Neuron (in vitro differentiated cells): Measurements from ENCODE around the gene MED10.

Source experiments
- H2AFZ ChIP-seq: one replicate; pipeline ENCODE4 v1.6.1; 2013; ENCODE audit warnings: low read depth, mild to moderate bottlenecking, inconsistent platforms, low read length, moderate library complexity
- H3K27me3 ChIP-seq: one replicate; pipeline ENCODE4 v1.6.1; 2013; ENCODE audit warnings: low read length; ENCODE audit not compliant: insufficient read depth
- H3K36me3 ChIP-seq: one replicate; pipeline ENCODE4 v1.6.1; 2013; ENCODE audit warnings: low read length; ENCODE audit not compliant: insufficient read depth
- H3K4me1 ChIP-seq: one replicate; pipeline ENCODE4 v1.6.1; 2013; ENCODE audit warnings: low read length; ENCODE audit not compliant: insufficient read depth
- H3K4me3 ChIP-seq: 2 replicates; pipeline ENCODE4 v1.5.1; 2013; ENCODE audit warnings: mild to moderate bottlenecking, low read length, moderate library complexity
- H3K9me3 ChIP-seq: one replicate; pipeline ENCODE4 v1.6.1; 2013; ENCODE audit warnings: low read length

MED10 gene

DNA sequence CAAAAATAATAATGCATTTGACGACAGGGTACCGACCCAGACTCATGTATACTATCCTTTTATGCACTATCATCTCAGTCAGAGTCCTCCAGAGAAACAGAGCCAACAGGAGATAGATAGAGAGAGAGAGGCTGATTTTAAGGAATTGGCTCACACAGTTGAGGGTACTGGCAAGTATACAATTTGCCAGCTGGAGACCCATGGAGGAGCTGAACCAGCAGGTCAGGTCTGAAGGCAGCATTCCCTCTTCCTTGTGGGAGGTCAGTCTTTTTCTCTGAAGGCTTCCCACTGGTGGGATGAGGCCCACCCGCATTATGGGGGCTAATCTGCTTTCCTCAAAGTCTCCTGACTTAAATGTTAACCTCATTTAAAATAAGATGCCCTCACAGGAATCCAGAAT, 17.3 kb upstream of the MED10 start:
- Histone ChIP-seq H3K4me1 (no peaks in the 10 kb centered on the region), H3K27me3 (peaks cover 16% of the 10 kb centered on the region), H3K4me3 (no peak overlapping the region), H2AFZ (no peak overlapping the region), H3K36me3 (no peaks in the 10 kb centered on the region), H3K9me3 (no peaks in the 10 kb centered on the region)

DNA sequence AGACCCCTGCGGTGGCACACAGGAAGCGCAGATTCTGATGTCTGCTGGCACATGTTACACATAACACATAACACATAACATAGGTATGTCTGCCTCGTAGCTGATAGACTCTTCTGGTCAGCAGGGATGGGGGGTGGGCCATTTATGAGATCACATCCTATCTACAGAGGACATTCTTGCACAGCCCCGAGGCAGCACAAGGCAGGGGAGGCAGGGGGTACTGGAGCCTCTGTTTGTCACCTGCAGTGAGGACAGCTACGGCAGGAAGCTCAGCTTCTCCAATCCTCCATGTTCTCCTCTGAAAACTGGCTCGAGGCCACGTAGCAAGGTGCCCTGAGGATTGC, 16.7 kb upstream of the MED10 start:
- H3K9me3 ChIP-seq: no peaks in the 10 kb centered on the region
- H3K36me3 ChIP-seq: no peaks in the 10 kb centered on the region
- H3K27me3 ChIP-seq: peaks cover 16% of the 10 kb centered on the region
- H3K4me3 ChIP-seq: no peak overlapping the region
- H3K4me1 ChIP-seq: no peaks in the 10 kb centered on the region
- H2AFZ ChIP-seq: no peak overlapping the region

DNA sequence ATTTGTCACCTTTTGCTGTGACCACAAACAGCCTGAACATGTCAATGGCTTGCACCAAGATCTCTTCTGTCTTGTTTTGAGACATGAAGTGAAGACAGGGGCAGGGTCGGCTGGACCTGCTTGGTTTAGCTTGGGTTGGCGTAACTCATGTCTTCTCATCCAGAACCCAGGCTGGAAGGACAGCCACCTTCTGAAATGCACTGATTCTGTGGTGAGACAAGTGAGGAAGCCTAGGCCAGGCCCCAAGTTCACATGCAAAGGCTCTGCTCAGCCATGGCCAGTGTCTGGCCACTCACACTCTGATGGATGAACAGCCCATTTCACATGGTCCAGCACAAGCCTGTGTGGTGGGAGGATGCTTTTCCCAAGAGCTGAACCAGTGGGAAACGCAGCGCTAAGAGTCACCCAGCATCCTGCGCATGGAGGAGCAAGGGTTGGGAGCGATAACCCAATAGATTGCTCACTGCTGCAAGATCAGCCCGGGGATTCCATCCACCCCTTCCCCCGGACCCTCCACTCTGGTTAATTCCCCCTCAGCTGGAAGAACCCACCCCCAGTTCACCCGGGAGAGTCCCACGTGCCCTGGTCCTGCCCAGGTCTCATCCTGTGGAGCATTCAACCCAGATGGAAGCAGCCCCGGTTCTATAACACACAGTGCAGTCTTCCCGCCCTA, 16.2 kb upstream of the MED10 start:
- Histone ChIP-seq H3K27me3 (peaks cover 16% of the 10 kb centered on the region), H3K36me3 (no peaks in the 10 kb centered on the region)

DNA sequence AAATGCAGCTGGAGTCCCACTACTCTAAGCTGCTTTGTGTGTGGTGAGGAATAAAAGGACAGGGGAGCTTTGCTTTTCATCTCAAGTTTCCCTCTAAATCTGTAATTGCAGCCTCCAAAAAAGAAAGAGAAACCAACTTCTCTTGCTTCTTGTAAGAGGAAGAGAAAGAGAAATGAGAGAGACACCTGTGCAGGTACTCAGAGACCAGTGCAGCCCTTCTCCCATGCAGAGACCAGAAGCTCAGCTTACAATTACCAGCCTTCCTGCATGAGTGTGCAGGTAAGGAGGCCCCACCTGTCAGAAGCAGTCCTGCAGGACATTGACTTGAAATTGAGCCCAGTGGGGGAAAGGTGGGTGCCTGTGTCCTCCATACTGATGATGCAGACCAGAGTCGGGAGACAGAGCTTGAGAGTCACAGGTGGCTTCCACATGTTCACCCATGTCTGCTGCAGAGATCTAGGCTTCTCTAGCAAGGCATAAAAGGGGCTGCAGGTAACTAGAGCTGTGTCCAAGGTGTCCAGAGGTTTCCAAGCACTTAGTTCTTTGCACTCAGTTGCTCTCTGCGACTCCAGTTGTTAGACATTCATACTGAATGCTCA, 15.3 kb upstream of the MED10 start:
- H3K27me3 ChIP-seq: peaks cover 13% of the 10 kb centered on the region
- H2AFZ ChIP-seq: no peak overlapping the region
- no peaks in the 10 kb centered on the region for H3K9me3 ChIP-seq
- H3K4me1 ChIP-seq: no peaks in the 10 kb centered on the region
- H3K36me3 ChIP-seq: no peaks in the 10 kb centered on the region
- H3K4me3 ChIP-seq: no peak overlapping the region

More for the DNA sequence above, 16.2 kb upstream of the MED10 start:
- Histone ChIP-seq H3K9me3 (no peaks in the 10 kb centered on the region), H3K4me3 (no peak overlapping the region), H3K4me1 (no peaks in the 10 kb centered on the region), H2AFZ (no peak overlapping the region)

DNA sequence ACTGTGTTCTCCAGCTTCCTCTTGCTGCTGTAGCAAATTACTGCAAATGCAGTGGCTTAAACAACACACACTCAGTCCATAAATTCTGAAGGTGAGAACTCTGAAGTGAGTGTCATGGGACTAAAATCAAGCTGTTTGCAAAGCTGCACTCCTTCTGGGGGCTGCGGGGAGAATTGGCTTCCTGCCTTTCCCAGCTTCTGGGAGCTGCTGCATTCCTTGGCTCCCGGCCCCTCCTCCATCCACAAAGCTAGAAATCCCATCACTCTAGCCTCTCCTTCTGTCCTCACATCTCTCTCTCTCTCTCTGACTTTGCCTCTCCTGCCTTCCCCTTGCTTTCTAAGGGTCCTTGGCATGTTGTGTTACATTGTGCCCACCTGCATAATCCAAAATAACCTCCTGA, 14.2 kb upstream of the MED10 start:
- no peak overlapping the region for H3K4me3 ChIP-seq
- no peak overlapping the region for H2AFZ ChIP-seq
- H3K36me3 ChIP-seq: no peaks in the 10 kb centered on the region
- H3K9me3 ChIP-seq: no peaks in the 10 kb centered on the region
- H3K4me1 ChIP-seq: no peaks in the 10 kb centered on the region
- peaks cover 12% of the 10 kb centered on the region for H3K27me3 ChIP-seq

DNA sequence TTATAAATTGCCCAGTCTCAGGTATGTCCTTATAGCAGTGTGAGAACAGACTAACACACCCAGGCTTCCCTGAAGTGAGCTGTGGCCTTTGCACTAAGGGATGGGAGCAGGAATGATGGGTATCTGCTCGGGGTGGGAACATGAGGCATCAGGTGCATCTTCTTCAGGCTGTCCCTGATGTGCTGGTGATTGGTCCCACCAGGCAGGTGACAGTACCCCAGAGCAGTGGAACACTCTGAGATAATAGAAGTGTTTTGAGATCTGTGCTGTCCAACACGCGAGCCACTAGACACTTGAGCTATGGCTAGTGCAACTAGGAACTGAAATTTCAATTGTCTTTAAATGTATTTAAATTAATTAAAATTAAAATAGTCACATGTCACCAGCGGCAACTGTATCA, 12.8 kb upstream of the MED10 start:
- Histone ChIP-seq H3K27me3 (peaks cover 10% of the 10 kb centered on the region), H3K4me3 (no peak overlapping the region)

DNA sequence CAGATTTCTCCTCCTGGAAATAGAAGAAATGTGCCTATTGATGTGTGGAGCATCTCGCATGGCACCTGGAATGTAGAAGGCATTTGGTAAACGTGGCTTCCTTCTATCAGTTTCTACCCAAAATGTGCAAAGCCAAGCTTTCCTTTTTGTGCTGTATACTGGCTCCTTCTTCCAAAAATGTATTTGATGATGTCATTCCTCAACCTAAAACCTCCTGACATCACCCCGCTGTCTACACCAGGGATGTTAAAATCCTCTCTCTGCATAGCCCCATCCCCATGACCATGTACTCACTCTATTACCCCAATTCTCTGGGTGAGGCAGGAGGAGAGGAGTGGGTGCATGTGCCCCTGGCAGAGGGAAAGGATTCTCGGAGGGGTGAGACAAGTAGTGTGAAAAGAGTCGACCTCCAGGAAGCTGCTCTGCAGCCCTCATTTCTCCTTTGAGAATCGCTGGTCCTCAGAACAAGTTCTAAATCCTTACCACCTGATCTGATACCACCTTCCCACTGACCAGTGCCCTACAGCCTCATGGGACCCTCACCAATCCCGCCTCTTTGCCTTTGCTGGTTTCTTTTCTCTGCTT, 11.7 kb upstream of the MED10 start:
- Histone ChIP-seq H2AFZ (no peak overlapping the region), H3K36me3 (no peaks in the 10 kb centered on the region), H3K4me1 (no peaks in the 10 kb centered on the region), H3K9me3 (no peaks in the 10 kb centered on the region), H3K27me3 (peaks cover 7% of the 10 kb centered on the region), H3K4me3 (no peak overlapping the region)

More for the DNA sequence above, 12.8 kb upstream of the MED10 start:
- H3K9me3 ChIP-seq: no peaks in the 10 kb centered on the region
- H3K36me3 ChIP-seq: no peaks in the 10 kb centered on the region
- no peak overlapping the region for H2AFZ ChIP-seq
- H3K4me1 ChIP-seq: no peaks in the 10 kb centered on the region

DNA sequence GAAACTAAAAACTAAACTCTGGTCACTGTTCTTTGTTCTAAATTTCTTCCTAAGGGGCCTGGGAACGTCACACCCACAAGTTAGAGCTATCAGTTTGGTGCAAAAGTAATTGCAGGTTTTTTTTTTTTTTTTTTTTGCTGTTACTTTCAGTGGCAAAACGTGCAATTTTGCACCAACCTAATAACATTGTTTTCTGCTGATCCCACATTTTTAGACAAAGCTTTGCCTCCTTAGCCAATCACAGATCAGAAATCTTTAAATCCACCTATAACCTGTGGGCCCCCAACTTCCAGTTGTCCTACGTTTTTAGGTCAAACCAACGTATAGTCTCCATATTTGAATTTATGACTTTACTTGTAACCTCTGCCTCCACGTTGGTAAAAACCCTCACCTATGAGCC, 11.1 kb upstream of the MED10 start:
- Histone ChIP-seq H3K4me1 (no peaks in the 10 kb centered on the region), H3K36me3 (no peaks in the 10 kb centered on the region), H2AFZ (no peak overlapping the region), H3K4me3 (no peak overlapping the region), H3K27me3 (peaks cover 2% of the 10 kb centered on the region), H3K9me3 (no peaks in the 10 kb centered on the region)

DNA sequence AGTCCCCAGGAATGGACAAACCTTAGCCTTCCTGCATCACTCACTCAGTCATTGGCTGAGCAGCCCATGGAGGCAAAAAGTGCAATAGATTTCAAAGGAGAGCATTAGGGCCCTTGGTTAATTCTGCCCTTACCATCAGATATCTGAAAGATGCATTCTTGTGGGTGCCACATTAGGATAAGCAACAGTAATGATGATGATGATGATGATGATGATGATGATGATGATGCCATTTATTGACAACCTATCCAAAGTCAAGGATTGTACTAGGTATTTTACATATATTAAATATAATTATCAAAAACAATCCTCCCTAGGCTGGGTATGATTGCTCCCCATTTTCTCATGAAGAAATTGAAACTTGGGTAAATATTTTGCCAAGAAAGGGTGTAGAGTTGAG, 9.6 kb upstream of the MED10 start:
- Histone ChIP-seq H3K4me3 (no peak overlapping the region), H3K36me3 (no peaks in the 10 kb centered on the region), H2AFZ (no peak overlapping the region), H3K27me3 (no peaks in the 10 kb centered on the region), H3K4me1 (no peaks in the 10 kb centered on the region), H3K9me3 (no peaks in the 10 kb centered on the region)

DNA sequence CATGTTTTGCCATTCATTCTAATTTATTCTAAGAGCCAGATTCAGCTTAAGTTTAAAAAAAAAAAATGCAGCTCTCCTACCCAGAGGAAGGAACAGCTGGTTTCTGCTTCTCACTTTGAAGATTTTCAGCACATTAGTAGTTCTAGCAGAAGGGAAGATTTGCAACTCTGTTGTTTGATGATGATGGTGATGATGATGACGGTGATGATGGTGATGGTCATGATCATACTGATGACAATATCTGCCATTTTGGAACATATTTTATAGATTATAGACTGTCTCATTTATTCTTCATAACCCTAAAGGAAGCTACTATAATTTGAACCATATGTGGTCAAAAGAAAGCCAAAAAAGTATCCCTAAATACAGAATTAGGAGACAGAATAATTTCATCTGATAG, 7.9 kb upstream of the MED10 start:
- no peak overlapping the region for H3K4me3 ChIP-seq

DNA sequence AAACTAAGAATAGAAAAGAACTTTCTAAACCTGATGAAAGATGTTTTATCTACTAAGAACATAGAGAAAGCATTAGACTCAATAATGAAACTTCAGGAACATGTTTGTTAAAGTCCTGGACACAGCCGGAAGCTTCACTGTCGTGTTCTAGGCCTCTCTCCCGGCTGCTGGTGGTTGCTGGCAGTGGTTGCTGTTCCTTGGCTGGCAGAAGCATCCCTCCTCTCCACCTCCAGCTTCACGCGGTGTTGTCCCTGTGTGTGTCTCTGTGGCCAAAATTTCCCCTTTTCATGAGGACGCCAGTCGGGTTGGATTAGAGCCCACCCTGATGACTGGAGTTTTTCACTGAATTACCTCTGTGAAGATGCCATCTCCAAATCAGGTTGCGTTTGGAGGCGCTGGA, 6.5 kb upstream of the MED10 start:
- no peak overlapping the region for H3K4me3 ChIP-seq
- no peaks in the 10 kb centered on the region for H3K4me1 ChIP-seq
- no peak overlapping the region for H2AFZ ChIP-seq
- no peaks in the 10 kb centered on the region for H3K9me3 ChIP-seq
- H3K36me3 ChIP-seq: no peaks in the 10 kb centered on the region
- H3K27me3 ChIP-seq: no peaks in the 10 kb centered on the region

More for the DNA sequence above, 7.9 kb upstream of the MED10 start:
- H3K9me3 ChIP-seq: no peaks in the 10 kb centered on the region
- H2AFZ ChIP-seq: no peak overlapping the region
- H3K27me3 ChIP-seq: no peaks in the 10 kb centered on the region
- no peaks in the 10 kb centered on the region for H3K36me3 ChIP-seq
- H3K4me1 ChIP-seq: no peaks in the 10 kb centered on the region

DNA sequence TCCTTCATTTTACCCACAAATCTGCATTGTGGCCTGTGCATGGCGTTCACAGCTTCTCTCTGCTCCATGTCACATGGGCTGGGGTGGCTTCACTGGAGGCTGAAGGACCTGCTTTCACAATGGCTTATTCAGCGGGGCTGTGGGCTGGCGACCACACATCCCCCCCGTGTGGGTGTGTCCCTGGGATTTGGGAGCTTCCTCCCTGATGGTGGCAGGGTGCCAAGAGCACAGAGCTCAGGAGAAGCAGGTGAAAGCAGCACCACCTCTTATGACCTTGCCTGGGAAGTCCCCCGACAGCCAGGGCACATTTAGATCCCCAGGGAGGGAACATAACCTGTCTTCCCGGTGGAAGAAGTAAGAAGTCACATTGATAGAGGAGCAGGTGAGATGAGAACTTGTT, 5.0 kb upstream of the MED10 start:
- no peak overlapping the region for H2AFZ ChIP-seq
- H3K4me1 ChIP-seq: peaks cover 4% of the 10 kb centered on the region
- no peaks in the 10 kb centered on the region for H3K27me3 ChIP-seq
- H3K9me3 ChIP-seq: no peaks in the 10 kb centered on the region
- H3K4me3 ChIP-seq: no peak overlapping the region
- H3K36me3 ChIP-seq: no peaks in the 10 kb centered on the region

DNA sequence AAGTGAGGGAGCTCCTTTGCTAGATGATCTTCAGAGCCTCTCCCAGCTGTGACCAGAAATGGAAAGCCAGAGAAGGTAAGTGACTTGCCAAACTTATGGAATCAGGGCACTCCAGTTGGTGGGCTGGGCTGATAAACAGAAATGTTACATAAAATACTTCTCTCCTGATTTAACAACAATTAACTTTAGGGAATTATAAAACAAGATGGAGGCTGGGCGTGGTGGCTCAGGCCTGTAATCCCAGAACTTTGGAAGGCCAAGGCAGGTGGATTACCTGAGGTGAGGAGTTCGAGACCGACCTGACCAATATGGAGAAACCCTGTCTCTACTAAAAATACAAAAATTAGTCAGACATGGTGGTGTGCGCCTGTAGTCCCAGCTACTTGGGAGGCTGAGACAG, 899 bp upstream of the MED10 start:
- Histone ChIP-seq H3K4me1 (peaks cover 12% of the 10 kb centered on the region), H3K4me3 (peak overlapping the region; percentile 54), H3K9me3 (peaks cover 2% of the 10 kb centered on the region), H3K36me3 (peaks cover 20% of the 10 kb centered on the region), H2AFZ (peak overlapping the region; percentile 62), H3K27me3 (no peaks in the 10 kb centered on the region)

DNA sequence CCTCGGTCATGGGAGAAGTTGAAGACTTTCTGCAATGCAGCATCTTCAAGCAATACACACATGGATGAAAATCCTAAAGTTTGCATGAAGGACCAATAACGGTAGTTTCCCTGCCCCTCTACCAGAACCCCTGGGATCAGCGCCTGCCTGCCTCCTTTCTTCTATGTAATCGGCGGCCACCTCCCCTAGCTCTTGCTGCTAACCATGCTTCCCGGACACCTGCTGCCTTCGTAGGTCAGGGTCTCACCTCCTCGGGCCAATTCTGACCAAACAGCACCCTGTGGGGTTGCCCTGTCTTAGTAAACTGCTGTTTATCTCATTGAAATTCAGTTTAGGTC, 388 bp upstream of the MED10 start:
- peaks cover 12% of the 10 kb centered on the region for H3K4me1 ChIP-seq
- H3K4me3 ChIP-seq: peak overlapping the region; percentile 54
- peak overlapping the region; percentile 62 for H2AFZ ChIP-seq
- H3K9me3 ChIP-seq: peaks cover 2% of the 10 kb centered on the region
- H3K27me3 ChIP-seq: no peaks in the 10 kb centered on the region
- peaks cover 25% of the 10 kb centered on the region for H3K36me3 ChIP-seq
